GM19397 (cell line): ENCODE measurements around the gene U2AF1L4.
A peak's percentile ranks its signal among the peaks of the same experiment; 100 is the strongest.

Source experiments
- ATAC-seq: cut with Tn5 transposase; IDR thresholded peaks from one replicate; pipeline ENCODE4 v1.9.1; 2021; ENCODE audit warnings: mild to moderate bottlenecking, moderate library complexity; ENCODE audit not compliant: unreplicated experiment

U2AF1L4 gene

DNA sequence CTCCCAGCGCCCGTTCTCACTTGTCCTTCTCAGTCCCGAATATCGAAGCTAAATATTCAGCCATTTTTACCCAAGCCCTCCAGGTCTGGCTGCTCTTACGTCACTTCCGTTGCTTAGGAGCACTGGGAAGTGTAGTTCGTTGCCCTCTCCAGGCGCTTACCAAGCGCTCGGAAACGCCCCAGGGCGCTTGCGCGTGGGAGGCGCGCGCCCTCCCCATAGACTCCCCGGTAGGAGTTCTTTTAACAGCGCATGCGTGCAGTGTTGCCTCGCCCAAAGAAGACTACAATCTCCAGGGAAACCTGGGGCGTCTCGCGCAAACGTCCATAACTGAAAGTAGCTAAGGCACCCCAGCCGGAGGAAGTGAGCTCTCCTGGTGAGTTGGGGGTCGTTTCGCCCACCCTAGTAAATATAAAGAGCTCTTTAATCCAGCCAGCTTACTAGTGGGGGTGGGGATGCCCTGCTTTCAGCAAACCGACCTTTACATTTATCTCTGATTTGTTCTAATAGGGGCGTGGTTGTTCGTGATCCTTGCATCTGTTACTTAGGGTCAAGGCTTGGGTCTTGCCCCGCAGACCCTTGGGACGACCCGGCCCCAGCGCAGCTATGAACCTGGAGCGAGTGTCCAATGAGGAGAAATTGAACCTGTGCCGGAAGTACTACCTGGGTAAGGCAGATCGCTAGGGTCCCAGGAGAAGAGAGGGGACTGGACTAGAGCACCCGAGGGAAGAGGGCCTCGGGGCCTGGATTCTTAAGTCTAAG, at the start of gene U2AF1L4, which contains the start of gene PSENEN:
TSS of gene U2AF1L4 (minus strand) at position 91 of the 759 bp plus-strand sequence. CDS start at position 64, 27 bp downstream.
TSS of gene PSENEN (plus strand) at position 324 of the 759 bp plus-strand sequence. CDS start at position 604, 280 bp downstream.
- ATAC-seq, result peak; percentile 40

DNA sequence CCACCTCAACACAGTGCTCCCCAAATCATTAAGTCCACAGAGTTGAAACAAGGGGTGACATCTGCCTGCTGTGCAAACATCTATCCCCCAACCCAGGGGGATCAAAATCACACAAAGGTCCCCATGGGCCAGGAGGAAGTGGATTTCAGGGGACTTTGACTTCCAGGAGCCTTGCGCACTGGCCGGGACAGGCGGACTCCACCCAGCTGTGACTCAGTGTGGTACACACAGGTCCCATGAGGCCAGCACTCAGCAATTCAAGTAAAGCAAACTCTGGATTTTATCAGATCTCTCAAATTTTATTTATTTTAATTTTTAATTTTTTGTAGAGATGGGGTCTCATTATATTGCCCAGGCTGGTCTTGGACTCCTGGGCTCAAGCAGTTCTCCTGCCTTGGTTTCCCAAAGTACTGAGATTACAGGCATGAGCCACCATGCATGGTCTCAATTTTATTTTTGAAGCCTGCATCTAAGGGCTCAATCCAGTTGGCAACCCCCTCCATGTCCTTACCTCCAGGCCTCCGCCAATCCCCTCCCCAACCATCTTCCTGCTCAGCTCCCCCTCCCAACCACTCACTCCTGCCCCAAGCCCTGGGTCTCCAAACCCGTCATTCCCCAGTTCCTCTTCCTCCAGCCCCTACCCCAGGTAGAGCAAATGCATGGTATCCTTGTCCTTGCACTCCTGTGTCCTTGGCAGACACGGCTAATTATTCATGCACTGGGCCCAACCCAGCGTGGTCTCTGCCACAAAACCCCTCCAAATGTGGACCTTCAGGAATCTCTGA, 48.4 kb upstream of the U2AF1L4 start:
- ATAC-seq, result no peak

GRCh38 chr19:35792888-35793287, 47.7 kb upstream of the U2AF1L4 start:
- no peak for ATAC-seq

GRCh38 chr19:35792312-35792711, 47.1 kb upstream of the U2AF1L4 start:
- no peak for ATAC-seq

DNA sequence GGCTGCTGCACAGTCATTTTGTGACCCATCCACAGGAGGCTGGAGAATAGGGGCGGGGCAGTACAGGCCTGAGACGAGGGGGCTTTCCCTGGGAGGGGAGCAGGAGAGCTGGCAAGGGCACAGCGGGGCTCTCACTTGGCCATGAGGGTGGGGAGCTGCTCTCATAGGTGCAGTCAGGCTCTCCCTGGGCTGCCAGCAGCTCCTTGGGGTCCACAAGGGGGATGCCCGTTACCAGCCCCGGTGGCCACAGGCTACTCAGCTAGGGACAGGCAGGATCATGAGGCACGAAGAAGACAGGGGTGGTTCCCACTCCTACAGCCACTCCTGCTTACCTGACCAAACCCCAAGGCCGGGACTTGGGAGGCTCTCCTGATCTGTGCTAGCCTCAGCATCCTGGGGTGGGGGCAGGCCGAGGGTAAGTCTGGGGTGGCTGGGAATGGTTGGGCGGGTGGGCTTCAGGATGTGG, 46.6 kb upstream of the U2AF1L4 start:
- ATAC-seq, result no peak

DNA sequence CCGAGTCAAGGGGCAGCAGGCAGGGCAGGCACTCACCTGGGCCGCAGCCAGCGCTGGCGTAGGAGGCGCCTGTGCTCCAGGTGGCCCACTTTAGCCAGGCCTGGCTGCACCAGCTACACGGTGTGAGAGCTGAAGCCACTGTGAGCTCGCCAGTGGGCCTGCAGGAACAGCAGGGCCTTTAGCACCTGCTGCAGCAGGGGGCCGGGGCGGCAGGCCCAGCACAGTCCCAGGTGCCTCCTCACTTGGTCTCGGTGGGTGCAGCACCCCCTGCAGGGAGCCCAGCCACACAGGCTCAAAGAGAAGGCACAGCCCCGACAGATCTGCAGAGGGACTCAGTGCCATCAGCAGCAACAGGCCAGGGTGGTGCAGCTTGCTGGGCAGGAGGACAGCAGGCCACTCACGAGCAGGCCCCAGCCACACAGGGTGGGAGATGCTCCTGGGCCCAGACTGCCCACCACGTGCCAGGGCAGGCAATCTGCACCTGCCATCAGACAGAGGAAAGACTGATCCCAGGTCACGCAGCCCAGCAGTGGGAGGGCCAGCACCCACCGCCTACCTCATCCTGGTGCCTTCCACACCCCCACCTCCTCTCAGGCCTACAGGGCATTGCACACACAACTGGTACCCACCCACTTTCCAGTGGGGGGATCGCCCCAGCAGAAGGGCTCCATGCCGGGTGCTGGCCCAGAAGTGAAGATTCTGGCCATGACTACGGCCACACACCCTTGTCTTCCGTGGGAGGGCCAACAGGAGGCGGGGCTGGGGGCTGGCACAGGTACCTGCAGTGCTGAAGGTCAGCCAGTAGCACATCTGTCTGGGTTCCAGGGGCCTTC, 46.0 kb upstream of the U2AF1L4 start:
- ATAC-seq, result no peak

DNA sequence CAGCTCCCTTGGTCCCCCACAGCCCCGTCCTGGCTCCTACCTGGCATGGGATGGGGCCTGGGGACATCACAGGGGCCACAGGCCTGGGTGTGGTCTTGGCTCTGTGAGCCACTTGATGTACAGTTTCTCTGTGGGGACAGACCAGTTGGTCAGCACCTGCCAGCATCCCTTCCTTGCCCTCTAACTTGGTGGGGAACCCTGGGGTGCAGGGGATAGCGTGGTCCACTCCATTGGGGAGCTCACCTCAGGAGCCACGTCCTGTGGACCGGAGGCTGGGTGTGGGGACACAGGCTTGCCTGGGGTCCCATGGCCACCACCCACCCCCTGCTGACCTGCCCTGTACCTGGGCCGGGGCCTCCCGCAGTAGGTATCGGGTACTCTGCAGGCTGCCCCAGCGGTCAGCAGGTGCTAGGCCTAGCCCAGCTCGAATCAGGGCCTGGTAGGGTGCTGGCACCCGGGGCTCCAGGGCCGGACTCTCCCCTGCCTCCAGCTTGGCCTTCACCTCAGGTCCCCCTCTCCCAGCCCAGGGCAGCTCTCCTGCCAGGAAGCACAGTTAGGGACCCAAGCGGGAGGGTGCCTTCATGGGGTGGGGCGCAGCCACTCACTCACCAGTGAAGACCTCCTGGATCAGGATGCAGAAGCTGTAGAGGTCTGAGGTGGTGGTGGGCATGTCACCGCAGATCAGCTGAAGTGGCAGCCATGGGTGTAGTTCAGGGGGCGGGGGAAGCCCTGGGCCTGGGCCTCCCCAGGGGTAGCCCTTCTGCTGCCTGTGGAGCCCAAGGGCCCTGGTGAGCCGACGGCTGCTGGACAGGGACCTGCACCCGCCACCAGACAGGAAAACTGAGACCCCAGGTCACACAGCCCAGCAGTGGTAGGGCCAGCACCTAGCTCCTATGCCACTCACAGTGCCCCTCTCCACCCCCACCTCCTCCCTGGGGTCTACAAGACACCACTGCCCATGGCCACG, 45.0 kb upstream of the U2AF1L4 start:
- ATAC-seq, result no peak

- ATAC-seq, result no peak
Observed at GRCh38 chr19:35789195-35789977, 44.2 kb upstream of the U2AF1L4 start.

DNA sequence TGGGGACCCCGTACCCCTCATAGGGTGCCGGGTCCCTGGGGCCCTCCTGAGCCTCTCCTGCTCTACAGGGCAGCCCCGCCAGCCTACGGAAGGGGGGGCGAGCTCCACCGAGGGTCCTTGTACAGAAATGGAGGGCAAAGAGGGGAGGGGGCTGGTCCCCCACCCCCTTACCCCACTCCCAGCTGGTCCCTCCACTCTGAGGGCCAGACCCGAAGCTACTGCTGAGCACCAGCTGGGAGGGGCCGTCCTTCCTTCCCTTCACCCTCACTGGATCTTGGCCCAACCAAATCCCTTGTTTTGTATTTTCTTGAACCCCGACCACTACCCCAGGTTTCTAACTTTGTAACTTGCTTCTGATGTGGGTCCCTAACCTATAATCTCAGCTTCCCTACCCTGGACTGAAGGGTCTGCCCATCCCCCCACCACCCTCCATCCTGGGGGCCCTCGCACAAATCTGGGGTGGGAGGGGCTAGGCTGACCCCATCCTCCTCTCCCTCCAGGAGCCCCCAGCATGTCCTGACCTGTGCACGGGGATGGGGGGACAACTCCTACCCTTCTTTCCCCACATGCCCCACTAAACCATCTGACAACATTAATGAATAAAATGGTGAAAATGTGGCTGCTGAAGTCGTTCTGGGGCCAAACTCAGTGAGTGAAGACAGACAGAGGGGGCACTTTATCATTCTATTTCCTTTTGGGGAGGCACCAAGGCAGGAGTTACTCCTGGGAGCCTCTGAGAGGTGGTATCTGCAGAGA, 43.2 kb upstream of the U2AF1L4 start:
- ATAC-seq, result no peak

DNA sequence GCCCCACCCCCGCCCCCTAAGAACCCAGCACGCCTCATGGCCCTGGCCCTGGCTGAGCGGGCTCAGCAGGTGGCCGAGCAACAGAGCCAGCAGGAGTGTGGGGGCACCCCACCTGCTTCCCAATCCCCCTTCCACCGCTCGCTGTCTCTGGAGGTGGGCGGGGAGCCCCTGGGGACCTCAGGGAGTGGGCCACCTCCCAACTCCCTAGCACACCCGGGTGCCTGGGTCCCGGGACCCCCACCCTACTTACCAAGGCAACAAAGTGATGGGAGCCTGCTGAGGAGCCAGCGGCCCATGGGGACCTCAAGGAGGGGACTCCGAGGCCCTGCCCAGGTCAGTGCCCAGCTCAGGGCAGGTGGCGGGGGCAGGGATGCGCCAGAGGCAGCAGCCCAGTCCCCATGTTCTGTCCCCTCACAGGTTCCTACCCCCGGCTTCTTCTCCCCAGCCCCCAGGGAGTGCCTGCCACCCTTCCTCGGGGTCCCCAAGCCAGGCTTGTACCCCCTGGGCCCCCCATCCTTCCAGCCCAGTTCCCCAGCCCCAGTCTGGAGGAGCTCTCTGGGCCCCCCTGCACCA, 42.1 kb upstream of the U2AF1L4 start:
- ATAC-seq, result no peak

- no peak for ATAC-seq
Observed at GRCh38 chr19:35786299-35787160, 41.3 kb upstream of the U2AF1L4 start.

DNA sequence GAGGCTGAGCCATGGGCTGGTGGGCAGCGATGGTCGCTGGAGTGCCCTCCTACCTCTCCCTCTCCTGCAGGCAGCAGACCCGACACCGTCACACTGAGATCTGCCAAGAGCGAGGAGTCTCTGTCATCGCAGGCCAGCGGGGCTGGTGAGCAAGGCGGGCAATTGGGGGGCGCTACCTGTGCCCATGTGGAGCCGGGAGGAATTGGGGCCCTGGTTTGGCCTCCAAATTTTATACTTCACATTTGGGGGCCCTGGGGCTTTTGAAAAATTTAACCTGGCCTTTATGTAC, 40.1 kb upstream of the U2AF1L4 start:
- ATAC-seq, result no peak

DNA sequence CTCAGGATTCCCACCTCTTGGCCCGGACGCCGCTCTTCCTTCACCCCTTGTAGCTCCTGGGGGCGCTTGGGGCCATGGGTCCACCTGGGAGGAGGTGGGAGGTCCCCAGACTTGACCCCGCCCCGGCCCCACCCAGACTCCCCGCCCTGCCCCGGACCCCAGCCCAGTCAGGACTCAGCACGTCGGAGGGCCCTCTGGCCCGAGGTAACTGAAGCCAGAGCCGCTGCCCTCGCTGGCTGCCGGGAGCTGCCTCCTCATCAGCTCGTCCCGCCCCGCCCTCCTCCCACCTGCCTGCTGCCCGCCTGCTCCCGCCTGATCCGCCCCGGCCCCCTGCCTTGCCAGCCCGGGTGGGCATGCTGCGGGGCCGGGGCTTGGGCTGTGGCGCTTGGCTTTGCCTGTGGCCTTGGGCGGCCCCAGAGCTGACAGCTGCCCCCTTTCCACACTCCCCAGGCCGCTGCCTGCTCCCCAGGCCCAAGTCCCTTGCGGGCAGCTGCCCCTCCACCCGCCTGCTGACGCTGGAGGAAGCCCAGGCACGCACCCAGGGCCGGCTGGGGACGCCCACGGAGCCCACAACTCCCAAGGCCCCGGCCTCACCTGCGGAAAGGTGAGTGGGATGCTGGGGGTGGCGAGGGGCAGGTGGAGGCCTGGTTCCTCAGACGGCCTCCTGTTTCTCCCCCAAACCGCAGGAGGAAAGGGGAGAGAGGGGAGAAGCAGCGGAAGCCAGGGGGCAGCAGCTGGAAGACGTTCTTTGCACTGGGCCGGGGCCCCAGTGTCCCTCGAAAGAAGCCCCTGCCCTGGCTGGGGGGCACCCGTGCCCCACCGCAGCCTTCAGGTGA, 39.5 kb upstream of the U2AF1L4 start:
- ATAC-seq, result no peak

GRCh38 chr19:35783469-35784434, 38.5 kb upstream of the U2AF1L4 start:
- no peak for ATAC-seq

- no peak for ATAC-seq
Observed at GRCh38 chr19:35782589-35782988, 37.4 kb upstream of the U2AF1L4 start.
